ENCODE measurements around the gene ACHE.
"Not testable (repeated sequence)": the region's sequence is repeated elsewhere in the genome, so short reads cannot be mapped to it uniquely, and the experiment has no call there.

DNA sequence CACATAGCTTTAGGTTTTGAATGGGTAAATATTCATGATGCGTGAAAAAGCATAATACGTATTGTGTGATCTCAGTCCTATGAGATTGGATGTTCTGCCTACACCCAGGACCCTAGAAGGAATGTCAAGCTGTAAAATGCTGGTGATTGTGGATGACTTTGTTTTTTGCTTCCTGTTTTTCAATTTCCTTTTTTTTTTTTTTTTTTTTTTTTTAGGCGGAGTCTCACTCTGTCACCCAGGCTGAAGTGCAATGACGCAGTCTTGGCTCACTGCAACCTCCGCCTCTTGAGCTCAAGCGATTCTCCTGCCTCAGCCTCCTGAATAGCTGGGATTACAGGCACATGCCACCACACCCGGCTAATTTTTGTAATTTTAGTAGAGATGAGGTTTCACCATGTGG lies 14.8 kb upstream of the ACHE start:
- TF ChIP-seq CTCF, POLR2AphosphoS5 (IDR thresholded peaks at IDR 0.05): not testable (repeated sequence)

Data from sigmoid colon (tissue), 4 donors.